Right lobe of liver (tissue), 6 donors: Measurements from ENCODE around the gene UBE4A. TPM values are rescaled to one million over a fixed set of nuclear protein-coding genes. Genes with fewer than 3 reads are reported as not detected.

Experiments used
- ATAC-seq, 4 donors: fragments of 200-7000 bp; cut with Tn5 transposase; one replicate each; pipeline ENCODE4 v1.9.1; 2020; ENCODE audit warnings: mild to moderate bottlenecking in 4 of 4, moderate library complexity in 4 of 4
- DNase-seq, 3 donors: peaks; one replicate each; pipeline ENCODE4 v3.0.0-alpha.2; 2020
- H3K27ac ChIP-seq, 3 donors: fragments of 200-600 bp; one replicate each; pipeline ENCODE4 v1.8.0; 2022
- H3K27me3 ChIP-seq, 2 donors: fragments of 200-600 bp; one replicate each; pipeline ENCODE4 v1.8.0; 2022
- H3K36me3 ChIP-seq, 4 donors: fragments of 200-600 bp; sonication (generic) in 1 of 4; one replicate each; pipeline versions ENCODE4 v1.5.1 to v1.8.0; 2017 to 2022; ENCODE audit warnings: control low read depth in 1 of 4
- H3K4me1 ChIP-seq, 4 donors: fragments of 200-600 bp; sonication (generic) in 1 of 4; one replicate each; pipeline versions ENCODE4 v1.5.1 to v1.8.0; 2017 to 2022; ENCODE audit warnings: control low read depth in 1 of 4
- H3K4me3 ChIP-seq, 3 donors: fragments of 200-600 bp; one replicate each; pipeline ENCODE4 v1.8.0; 2022
- H3K9me3 ChIP-seq, 4 donors: fragments of 200-600 bp; sonication (generic) in 1 of 4; one replicate each; pipeline versions ENCODE4 v1.5.1 to v1.8.0; 2017 to 2022; ENCODE audit warnings: control low read depth in 1 of 4
- POLR2A ChIP-seq: fragments of 450-650 bp; IDR thresholded peaks from one replicate; pipeline ENCODE4 v1.6.1; 2017; ENCODE audit warnings: antibody characterized with exemption, mild to moderate bottlenecking
- whole genome bisulfite sequencing: methylation state at CpG from one replicate; pipeline ENCODE4 v1.1.6; 2018; ENCODE audit warnings: low coverage, low lambda C conversion rate; ENCODE audit not compliant: insufficient coverage; ENCODE audit errors: missing lambda C conversion rate; 5-methylcytosine and 5-hydroxymethylcytosine counted together
- intact Hi-C, 2 donors: fragments of 100-400 bp; cut with DNase I; formaldehyde crosslinking; loops; one replicate each; pipeline versions ENCODE4 v1.11.2 to v1.14.1; 2022
- total RNA-seq, 6 experiments: library from RNA; depleted of rRNA in 2 of 6; stranded (reverse); fragments of >200 nt in 2 of 6; fragmentation: NEBNext Ultra II Directional in 3 of 6; extraction: Animal tissue kit (Norgen Biotek cat#: 25700) in 3 of 6; gene quantifications; one replicate each; pipeline versions ENCODE4 v1.1.0 to v1.2.4, GENCODE V29; 2016 to 2023
- TF ChIP-seq, protein P1 (sequence below), 4 donors: fragments of 200-600 bp in 3 of 4; fragments of 450-650 bp in 1 of 4; IDR thresholded peaks; one replicate each; pipeline versions ENCODE4 v1.5.1 to v1.8.0; 2016 to 2022; ENCODE audit warnings: antibody characterized with exemption in 4 of 4, mild to moderate bottlenecking in 2 of 4
- donor health status: DM: no; HTN: yes; CAD: no.
- donor health status: DM: no; HTN: no; CAD: no.
- donor health status: DM: no; HTN: no; CAD: no.
- donor health status: DM: no; HTN: yes; CAD: no.
- donor health status: DM: no; HTN: yes; CAD: no.

The UBE4A gene
- total RNA-seq, 6 experiments from 2014 or later, result 25.5 to 36.9 (median 28.5) TPM

DNA sequence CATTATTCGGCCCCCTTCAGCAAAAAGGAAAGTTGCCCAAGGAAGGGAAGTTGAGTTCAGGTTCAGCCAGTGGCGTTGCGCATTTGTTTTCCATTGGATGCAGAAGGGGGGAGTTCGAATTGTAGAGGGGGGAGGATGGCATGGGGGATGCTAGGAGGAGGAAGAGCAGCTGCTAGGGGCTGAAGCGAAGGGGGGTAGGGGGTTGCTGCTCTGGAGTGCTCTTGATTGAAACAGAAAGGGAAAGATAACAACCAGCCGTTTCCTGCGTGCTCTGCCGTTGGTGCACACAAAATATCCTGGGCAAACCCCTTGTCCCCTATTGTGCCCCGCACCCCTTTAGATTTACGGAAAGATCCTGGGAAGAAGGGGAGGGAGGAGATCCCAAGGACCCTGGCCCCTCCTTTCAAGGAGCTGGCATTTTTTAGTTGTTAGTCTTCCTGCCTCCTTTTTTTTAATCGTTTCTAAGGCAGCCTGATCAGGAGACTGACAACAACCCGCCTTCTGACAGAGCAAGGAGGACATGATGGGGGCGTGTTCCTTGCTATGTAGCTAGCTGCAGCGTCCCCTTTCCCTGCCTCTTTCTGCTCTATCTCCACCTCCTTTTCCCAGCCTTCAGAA, 79.0 kb downstream of the UBE4A start:
- no peak for ATAC-seq
- peaks cover 0 to 34% (median 1%) of the 10 kb centered on the region in 4 donors for H3K4me1 ChIP-seq
- H3K4me3 ChIP-seq, result peak overlapping the region; percentile 79 to 94 (median 92)
- no peaks in the 10 kb centered on the region for H3K9me3 ChIP-seq
- intact Hi-C loops, result no loop called here
- 20% methylated on average over 11 of the region's 14 CpGs for WGBS
- H3K36me3 ChIP-seq, result no peaks in the 10 kb centered on the region
- DNase-seq, result no peak
- no peaks in the 10 kb centered on the region for H3K27me3 ChIP-seq
- H3K27ac ChIP-seq, result peak overlapping the region; percentile 49 to 89 (median 89)
- TF ChIP-seq, protein P1, sequence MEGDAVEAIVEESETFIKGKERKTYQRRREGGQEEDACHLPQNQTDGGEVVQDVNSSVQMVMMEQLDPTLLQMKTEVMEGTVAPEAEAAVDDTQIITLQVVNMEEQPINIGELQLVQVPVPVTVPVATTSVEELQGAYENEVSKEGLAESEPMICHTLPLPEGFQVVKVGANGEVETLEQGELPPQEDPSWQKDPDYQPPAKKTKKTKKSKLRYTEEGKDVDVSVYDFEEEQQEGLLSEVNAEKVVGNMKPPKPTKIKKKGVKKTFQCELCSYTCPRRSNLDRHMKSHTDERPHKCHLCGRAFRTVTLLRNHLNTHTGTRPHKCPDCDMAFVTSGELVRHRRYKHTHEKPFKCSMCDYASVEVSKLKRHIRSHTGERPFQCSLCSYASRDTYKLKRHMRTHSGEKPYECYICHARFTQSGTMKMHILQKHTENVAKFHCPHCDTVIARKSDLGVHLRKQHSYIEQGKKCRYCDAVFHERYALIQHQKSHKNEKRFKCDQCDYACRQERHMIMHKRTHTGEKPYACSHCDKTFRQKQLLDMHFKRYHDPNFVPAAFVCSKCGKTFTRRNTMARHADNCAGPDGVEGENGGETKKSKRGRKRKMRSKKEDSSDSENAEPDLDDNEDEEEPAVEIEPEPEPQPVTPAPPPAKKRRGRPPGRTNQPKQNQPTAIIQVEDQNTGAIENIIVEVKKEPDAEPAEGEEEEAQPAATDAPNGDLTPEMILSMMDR (IDR thresholded peaks at IDR 0.05), result no peak
- no peak for TF ChIP-seq POLR2A

DNA sequence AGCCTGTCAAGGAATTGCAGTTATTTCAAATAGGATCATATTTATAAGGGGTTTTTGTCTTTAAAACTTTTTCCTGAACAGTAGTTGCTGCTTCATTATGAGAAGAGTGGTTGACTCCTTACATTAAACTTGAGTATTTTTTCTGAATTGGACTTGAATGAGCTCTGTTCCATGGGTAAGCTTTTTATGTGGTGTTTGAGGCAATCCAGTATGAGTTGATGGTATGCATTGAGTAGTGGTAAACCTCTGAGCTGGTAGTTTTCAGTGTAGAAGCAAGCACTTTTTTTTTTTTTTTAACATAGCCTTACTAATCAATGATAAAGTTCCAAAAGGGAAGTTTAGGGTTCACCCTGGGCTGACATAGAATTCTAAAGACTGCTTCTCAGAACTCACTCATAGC, 80.2 kb downstream of the UBE4A start:
- intact Hi-C loops, result no loop called here
- Histone ChIP-seq H3K9me3 (no peaks in the 10 kb centered on the region), H3K27ac (no peak overlapping the region), H3K4me1 (peaks cover 0 to 25% (median 1%) of the 10 kb centered on the region in 4 donors), H3K27me3 (no peaks in the 10 kb centered on the region), H3K4me3 (no peak overlapping the region), H3K36me3 (no peaks in the 10 kb centered on the region)
- no peak for DNase-seq
- ATAC-seq, result no peak
- TF ChIP-seq, protein P1 (IDR thresholded peaks at IDR 0.05), result no peak
- TF ChIP-seq POLR2A, result no peak

- TF ChIP-seq, protein P1 (IDR thresholded peaks at IDR 0.05), result no peak
- TF ChIP-seq POLR2A, result no peak
- Histone ChIP-seq H3K9me3 (no peaks in the 10 kb centered on the region), H3K36me3 (no peaks in the 10 kb centered on the region), H3K27me3 (no peaks in the 10 kb centered on the region), H3K4me3 (no peak overlapping the region), H3K4me1 (peaks cover 0 to 25% (median 1%) of the 10 kb centered on the region in 4 donors), H3K27ac (no peak overlapping the region)
- intact Hi-C loops, result no loop called here
- no peak for DNase-seq
- ATAC-seq, result no peak
- 38% methylated on average over 2 of the region's 3 CpGs for WGBS
Measured at GRCh38 chr11:118441770-118442275, 82.4 kb downstream of the UBE4A start.

DNA sequence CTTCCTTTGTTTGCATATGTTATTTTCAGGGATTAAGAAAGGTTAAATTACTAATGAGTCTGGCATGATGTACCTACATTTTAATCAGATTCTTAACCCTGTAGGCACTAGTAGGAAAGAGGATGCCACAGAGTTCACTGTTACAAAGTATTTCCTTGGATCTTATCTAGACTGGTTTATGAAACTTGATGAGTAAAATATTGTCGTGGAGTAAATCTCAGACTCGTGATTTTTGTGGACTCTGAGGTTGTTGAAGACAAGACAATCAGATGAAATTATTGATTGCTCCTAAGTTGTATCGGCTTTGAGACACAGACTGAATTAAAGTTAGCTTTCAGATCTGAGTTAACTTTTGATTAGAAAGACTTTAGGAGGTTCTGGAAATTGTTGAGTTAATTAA, 82.9 kb downstream of the UBE4A start:
- TF ChIP-seq POLR2A, result no peak
- TF ChIP-seq, protein P1 (IDR thresholded peaks at IDR 0.05), result no peak
- WGBS, result 42% methylated on average over 3 of the region's 3 CpGs
- intact Hi-C loops, result no loop called here
- no peaks in the 10 kb centered on the region for H3K27me3 ChIP-seq
- no peak overlapping the region for H3K4me3 ChIP-seq
- H3K4me1 ChIP-seq, result peaks cover 0 to 25% (median 1%) of the 10 kb centered on the region in 4 donors
- ATAC-seq (no peak), DNase-seq (no peak)
- H3K9me3 ChIP-seq, result no peaks in the 10 kb centered on the region
- H3K27ac ChIP-seq, result no peak overlapping the region
- H3K36me3 ChIP-seq, result no peaks in the 10 kb centered on the region
